ENCODE data around the gene PRKACG.
"Not testable (repeated sequence)": the region's sequence is repeated elsewhere in the genome, so short reads cannot be mapped to it uniquely, and the experiment has no call there.

PRKACG gene

GRCh38 chr9:69014013-69014412 is at the start of gene PRKACG:
Gene PRKACG (minus strand): TSS chr9:69014113. CDS start chr9:69014092, 21 bp downstream.
- DNase-seq = no peak

GRCh38 chr9:69062195-69062594 is 48.3 kb upstream of the PRKACG start:
- DNase-seq = no peak

DNA sequence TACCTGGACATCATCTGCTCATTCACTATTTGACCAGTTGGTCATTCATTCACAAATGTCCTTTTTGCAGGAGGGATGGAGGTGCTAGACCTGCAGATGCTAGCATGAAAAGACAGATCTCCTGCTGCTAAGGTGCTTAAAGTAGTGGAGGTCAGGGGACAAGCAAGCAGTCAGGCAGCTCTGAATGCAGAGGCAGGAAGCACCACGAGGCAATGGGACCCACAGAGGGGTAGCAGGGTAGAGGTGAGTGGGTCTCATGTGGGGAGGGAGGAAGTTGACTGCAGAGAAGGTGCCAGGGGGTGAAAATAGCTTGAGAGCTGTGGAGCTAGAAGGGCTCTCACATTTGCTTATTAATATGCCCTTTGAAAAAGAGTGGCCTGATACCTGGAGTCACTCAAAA is 46.9 kb upstream of the PRKACG start:
- DNase-seq = no peak

DNA sequence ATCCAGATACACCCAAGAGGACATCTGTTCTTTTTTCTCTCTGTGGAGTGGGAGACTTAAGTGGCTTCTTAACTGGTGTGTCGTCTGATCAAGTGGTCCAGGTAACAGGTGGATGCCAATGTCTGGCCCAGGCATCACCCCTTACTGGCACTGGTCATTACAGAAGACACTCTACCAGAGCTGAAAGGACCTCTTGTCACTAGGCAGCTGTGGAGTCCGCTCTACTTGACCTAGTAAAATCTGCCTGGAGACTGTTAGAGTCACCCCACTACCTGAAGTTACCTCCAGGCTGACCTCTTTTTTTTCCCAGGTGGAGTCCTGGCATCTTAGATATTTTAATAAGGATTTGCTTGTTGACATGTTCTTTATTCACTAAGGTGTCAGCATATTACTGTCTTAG is 44.2 kb upstream of the PRKACG start:
- no peak for DNase-seq

- DNase-seq = no peak
These were observed 42.4 kb upstream of the PRKACG start for GRCh38 chr9:69056191-69056815.

- no peak for DNase-seq
These were observed 41.1 kb upstream of the PRKACG start for GRCh38 chr9:69054989-69055388.

DNA sequence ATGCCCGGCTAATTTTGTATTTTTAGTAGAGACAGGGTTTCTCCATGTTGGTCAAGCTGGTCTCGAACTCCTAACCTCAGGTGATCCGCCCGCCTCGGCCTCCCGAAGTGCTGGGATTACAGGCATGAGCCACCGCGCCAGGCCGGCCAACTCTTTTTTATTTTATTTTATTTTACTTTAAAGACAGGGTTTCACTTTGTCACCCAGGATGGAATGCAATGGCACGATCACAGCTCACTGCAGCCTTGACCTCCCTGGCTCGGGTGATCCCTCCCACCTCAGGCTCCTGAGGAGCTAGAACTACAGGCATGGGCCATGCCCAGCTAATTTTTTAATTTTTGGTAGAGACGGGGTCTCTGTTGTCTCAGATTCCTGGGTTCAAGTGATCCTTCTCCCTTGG is 37.0 kb upstream of the PRKACG start:
- not testable (repeated sequence) for DNase-seq

DNA sequence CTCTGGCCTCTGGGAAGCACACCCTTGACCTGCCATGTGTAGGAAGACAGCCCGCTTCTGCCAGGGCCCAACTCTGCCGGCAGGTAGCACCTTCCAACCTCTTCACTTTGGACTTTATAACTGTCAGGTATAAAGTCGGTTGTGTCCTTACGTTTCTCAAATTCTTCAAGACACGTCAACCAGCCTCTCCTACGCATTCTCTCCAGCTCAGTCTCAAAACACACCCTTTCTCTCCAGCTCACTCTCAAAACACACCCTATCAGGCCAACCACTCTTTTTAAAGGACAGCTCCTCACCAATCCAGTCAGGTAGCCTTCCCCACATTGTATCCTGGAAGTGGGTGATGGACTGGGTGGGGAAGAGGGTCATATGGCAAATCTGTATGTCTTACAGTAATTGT is 35.2 kb upstream of the PRKACG start:
- DNase-seq = no peak

GRCh38 chr9:69047371-69047770 is 33.5 kb upstream of the PRKACG start:
- DNase-seq = no peak

GRCh38 chr9:69046723-69047122 is 32.8 kb upstream of the PRKACG start:
- no peak for DNase-seq

DNA sequence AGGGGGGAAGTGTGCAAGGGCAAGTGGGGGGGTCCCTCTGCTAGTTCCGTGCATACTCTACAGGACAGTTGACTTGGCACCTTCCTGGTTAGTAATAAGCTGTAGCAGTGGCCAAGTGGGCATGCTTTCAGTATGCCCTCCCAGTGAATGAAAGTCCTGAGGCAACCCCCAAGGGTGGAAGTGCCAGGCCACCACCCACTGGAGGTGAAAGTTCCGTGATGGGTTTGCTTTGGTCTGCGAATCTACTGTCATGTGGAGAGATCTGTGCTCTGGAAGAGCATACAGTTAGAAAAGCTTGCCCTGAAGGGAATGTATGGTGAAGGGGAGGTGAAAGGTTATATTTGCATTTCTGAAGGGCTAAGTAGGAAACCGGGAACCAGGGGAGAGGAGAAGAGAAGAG is 31.9 kb upstream of the PRKACG start:
- DNase-seq = no peak

- peak in 1 of 2 experiments; percentile 20 for DNase-seq
These were observed 30.6 kb upstream of the PRKACG start for GRCh38 chr9:69044240-69045219.

- no peak for DNase-seq
These were observed 26.7 kb upstream of the PRKACG start for GRCh38 chr9:69040646-69041045.

DNA sequence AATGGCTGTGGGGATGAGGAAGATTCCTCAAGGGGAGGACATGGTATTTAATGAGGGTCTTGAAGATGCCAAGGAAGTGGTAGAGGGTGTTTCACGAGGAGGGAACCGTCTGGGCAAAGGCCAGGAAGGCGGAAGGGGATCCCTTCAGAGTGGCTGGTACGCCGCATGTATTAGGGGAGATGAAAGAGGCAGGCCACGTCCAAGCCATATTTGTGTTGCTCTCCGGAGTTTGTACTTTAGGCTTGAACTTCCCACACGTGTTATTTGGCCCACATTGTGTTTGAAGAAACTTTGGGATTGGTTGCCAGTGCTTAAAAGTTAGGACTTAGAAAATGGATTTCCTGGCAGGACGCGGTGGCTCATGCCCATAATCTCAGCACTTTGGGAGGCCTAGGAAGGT is 22.9 kb upstream of the PRKACG start:
- no peak for DNase-seq

GRCh38 chr9:69036309-69036708 is 22.4 kb upstream of the PRKACG start:
- DNase-seq = no peak

DNA sequence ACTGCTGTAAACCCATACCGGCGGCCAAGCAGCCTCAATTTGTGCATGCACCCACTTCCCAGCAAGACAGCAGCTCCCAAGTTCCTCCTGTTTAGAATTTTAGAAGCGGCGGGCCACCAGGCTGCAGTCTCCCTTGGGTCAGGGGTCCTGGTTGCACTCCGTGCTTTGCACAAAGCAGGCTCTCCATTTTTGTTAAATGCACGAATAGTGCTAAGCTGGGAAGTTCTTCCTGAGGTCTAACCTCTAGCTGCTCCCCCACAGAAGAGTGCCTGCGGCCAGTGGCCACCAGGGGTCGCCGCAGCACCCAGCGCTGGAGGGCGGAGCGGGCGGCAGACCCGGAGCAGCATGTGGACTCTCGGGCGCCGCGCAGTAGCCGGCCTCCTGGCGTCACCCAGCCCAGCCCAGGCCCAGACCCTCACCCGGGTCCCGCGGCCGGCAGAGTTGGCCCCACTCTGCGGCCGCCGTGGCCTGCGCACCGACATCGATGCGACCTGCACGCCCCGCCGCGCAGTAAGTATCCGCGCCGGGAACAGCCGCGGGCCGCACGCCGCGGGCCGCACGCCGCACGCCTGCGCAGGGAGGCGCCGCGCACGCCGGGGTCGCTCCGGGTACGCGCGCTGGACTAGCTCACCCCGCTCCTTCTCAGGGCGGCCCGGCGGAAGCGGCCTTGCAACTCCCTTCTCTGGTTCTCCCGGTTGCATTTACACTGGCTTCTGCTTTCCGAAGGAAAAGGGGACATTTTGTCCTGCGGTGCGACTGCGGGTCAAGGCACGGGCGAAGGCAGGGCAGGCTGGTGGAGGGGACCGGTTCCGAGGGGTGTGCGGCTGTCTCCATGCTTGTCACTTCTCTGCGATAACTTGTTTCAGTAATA is 21.8 kb upstream of the PRKACG start, which contains the start of gene FXN:
TSS of gene FXN (plus strand) at position 315 of the 871 bp plus-strand sequence. CDS start at position 346, 31 bp downstream.
- peak; percentile 29 to 75 for DNase-seq

- DNase-seq = no peak
These were observed 20.2 kb upstream of the PRKACG start for GRCh38 chr9:69034071-69034470.

DNA sequence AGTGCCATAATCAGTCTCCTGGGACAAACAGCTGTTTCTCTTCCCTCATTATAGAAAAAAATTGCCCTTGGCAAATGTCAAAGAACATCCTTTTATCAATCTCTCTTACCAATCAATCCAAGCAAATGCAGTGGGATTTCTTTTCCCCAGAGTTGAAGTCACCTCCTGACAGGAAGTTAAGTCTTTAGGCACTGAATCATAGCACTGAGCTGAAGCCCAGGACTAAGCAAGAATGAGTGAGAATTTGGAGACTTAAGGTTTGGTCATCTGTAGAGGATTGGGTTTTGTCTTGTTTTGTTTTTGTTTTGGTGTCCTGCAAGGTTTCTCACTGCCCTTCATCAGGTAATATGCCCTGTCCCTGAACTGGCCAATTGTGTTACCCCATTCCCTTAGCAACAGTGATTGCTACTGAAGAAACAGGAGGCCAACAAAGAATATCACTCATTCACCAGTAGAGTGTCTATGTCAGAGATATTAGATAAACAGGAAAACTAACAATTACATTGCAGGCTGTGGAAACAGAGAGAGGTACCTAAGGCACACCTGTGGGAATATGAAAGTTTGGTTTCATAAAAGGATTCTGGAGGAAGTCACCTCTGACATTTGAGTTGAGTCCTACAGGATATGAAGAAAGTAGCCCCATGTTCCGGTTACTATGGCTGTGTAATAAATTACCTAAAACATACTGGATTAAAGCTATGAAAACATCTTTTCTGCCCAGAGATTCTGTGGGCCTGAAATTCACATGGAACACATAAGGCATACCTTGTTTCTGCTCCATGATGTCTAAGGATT is 17.1 kb upstream of the PRKACG start:
- DNase-seq = peak; percentile 3 to 13

DNA sequence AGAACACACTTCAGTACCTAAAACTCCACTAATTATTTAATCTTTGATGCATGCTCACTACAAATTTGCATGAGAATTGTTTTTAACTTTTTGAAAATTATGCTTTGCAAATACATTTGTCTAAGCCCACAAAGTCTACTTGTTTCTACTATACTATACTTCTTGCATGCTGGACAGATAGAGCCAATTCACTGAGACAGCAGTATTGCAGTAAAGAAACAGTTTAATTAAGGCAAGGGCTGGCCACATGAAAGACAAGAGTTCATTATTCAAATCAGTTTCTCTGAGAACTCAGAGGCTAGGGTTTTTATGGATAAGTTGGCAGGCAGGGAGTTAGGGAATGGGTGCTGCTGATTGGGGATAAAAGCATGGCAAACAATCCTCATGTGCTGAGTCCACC is 15.6 kb upstream of the PRKACG start:
- no peak for DNase-seq

- no peak for DNase-seq
These were observed 14.8 kb upstream of the PRKACG start for GRCh38 chr9:69028754-69029153.

DNA sequence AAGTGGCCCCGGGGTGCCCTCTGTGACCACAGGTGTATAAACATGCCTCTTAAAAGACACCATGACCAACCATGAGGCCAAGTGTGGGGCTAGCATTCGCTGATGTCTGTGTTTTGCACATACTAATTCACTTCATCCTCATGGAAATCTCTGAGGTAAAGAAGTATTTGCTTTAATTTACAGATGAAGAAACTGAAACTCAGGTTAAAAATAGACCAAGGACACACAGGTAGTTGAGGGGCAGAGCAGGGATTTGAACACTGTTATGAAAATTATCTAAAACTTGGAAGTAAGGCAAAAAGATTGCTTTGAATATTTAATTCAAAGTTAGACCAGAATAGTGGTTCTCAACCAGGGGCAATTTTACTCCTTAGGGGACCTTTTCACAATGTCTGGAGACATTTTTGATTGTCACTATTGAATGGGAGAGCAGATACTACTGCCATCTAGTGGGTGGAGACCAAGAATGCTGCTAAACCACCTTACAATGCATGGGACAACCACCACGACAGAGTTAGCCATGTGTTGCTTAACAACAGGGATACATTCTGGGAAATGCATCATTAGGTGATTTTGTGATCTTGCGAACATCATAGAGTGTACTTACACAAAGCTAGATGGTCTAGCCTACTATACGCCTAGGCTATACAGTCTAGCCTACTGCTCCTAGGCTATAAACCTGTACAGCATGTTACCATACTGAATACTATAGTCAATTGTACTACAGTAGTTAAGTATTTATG is 13.6 kb upstream of the PRKACG start:
- DNase-seq = peak; percentile 6 to 66

All from SW 1271 (cell line).